Measurements from ENCODE around the gene FBXL17. TPM values are rescaled to one million over a fixed set of nuclear protein-coding genes. Genes with fewer than 3 reads are reported as not detected.

FBXL17 gene
- total RNA-seq, 4 donors from 2014 or later, result 14.9 to 62.5 (median 20.6) TPM

- H3K4me3 ChIP-seq, result no peak overlapping the region
- TF ChIP-seq CTCF (IDR thresholded peaks at IDR 0.05), result no peak
- TF ChIP-seq EP300 (IDR thresholded peaks at IDR 0.05), result no peak
- no peak for TF ChIP-seq POLR2A (IDR thresholded peaks at IDR 0.05)
- TF ChIP-seq POLR2AphosphoS5 (IDR thresholded peaks at IDR 0.05), result no peak
Observed at GRCh38 chr5:107969847-107970246, 412.1 kb downstream of the FBXL17 start.

GRCh38 chr5:107968998-107969397 lies 412.9 kb downstream of the FBXL17 start:
- Histone ChIP-seq H3K4me3 (no peak overlapping the region), H3K9me3 (no peaks in the 10 kb centered on the region), H3K27ac (no peak overlapping the region), H3K27me3 (no peaks in the 10 kb centered on the region), H3K36me3 (no peaks in the 10 kb centered on the region), H3K4me1 (no peaks in the 10 kb centered on the region)
- DNase-seq (ENCODE audit: low spot score in 2 of 2), result no peak
- TF ChIP-seq POLR2AphosphoS5 (IDR thresholded peaks at IDR 0.05) (no peak), CTCF (IDR thresholded peaks at IDR 0.05) (no peak), EP300 (IDR thresholded peaks at IDR 0.05) (no peak), POLR2A (IDR thresholded peaks at IDR 0.05) (no peak)
- WGBS, result 75% methylated on average over 4 of the region's 4 CpGs

More at GRCh38 chr5:107969847-107970246, 412.1 kb downstream of the FBXL17 start:
- H3K27ac ChIP-seq, result no peak overlapping the region
- no peaks in the 10 kb centered on the region for H3K36me3 ChIP-seq
- H3K9me3 ChIP-seq, result no peaks in the 10 kb centered on the region
- no peaks in the 10 kb centered on the region for H3K27me3 ChIP-seq
- H3K4me1 ChIP-seq, result no peaks in the 10 kb centered on the region
- DNase-seq (ENCODE audit: low spot score in 2 of 2), result no peak

GRCh38 chr5:107968406-107968843 lies 413.5 kb downstream of the FBXL17 start:
- no peaks in the 10 kb centered on the region for H3K9me3 ChIP-seq
- TF ChIP-seq POLR2A (IDR thresholded peaks at IDR 0.05) (no peak), POLR2AphosphoS5 (IDR thresholded peaks at IDR 0.05) (no peak), CTCF (IDR thresholded peaks at IDR 0.05) (no peak)

GRCh38 chr5:107966201-107966600 lies 415.7 kb downstream of the FBXL17 start:
- Histone ChIP-seq H3K9me3 (no peaks in the 10 kb centered on the region), H3K27me3 (no peaks in the 10 kb centered on the region), H3K36me3 (no peaks in the 10 kb centered on the region), H3K4me1 (no peaks in the 10 kb centered on the region), H3K4me3 (no peak overlapping the region), H3K27ac (no peak overlapping the region)
- WGBS, result 93% methylated on average over 1 of the region's 1 CpG
- TF ChIP-seq POLR2A (IDR thresholded peaks at IDR 0.05) (no peak), EP300 (IDR thresholded peaks at IDR 0.05) (no peak), CTCF (IDR thresholded peaks at IDR 0.05) (no peak), POLR2AphosphoS5 (IDR thresholded peaks at IDR 0.05) (no peak)
- no peak for DNase-seq (ENCODE audit: low spot score in 2 of 2)

More at GRCh38 chr5:107968406-107968843, 413.5 kb downstream of the FBXL17 start:
- Histone ChIP-seq H3K4me1 (no peaks in the 10 kb centered on the region), H3K27ac (no peak overlapping the region), H3K27me3 (no peaks in the 10 kb centered on the region), H3K36me3 (no peaks in the 10 kb centered on the region), H3K4me3 (no peak overlapping the region)
- DNase-seq (ENCODE audit: low spot score in 2 of 2), result no peak

GRCh38 chr5:107964722-107965121 lies 417.2 kb downstream of the FBXL17 start:
- Histone ChIP-seq H3K27me3 (no peaks in the 10 kb centered on the region), H3K27ac (no peak overlapping the region), H3K36me3 (no peaks in the 10 kb centered on the region), H3K4me1 (no peaks in the 10 kb centered on the region), H3K9me3 (no peaks in the 10 kb centered on the region), H3K4me3 (no peak overlapping the region)
- 100% methylated on average over 1 of the region's 1 CpG for WGBS
- no peak for TF ChIP-seq POLR2A (IDR thresholded peaks at IDR 0.05)
- TF ChIP-seq EP300 (IDR thresholded peaks at IDR 0.05), result no peak
- TF ChIP-seq POLR2AphosphoS5 (IDR thresholded peaks at IDR 0.05), result no peak
- no peak for TF ChIP-seq CTCF (IDR thresholded peaks at IDR 0.05)
- DNase-seq (ENCODE audit: low spot score in 2 of 2), result no peak
